ENCODE measurements around the gene INSR.

GRCh38 chr19:7101498-7102253 is 192.5 kb downstream of the INSR start:
- TF ChIP-seq POLR2A (IDR thresholded peaks at IDR 0.05; ENCODE audit: low read length) = no peak
- no peak for TF ChIP-seq GATA1 (IDR thresholded peaks at IDR 0.05; ENCODE audit: low read depth, low read length)
